ENCODE data around the gene LHX1.

Gene LHX1

GRCh38 chr17:36942631-36943125, 5.4 kb downstream of the LHX1 start:
- no peak for TF ChIP-seq CTCF (IDR thresholded peaks at IDR 0.05; ENCODE audit: low read depth, low read length)
- H3K4me3 ChIP-seq (ENCODE audit: low read depth, low read length), result peak overlapping the region; percentile 20

GRCh38 chr17:36943250-36944191, 6.2 kb downstream of the LHX1 start:
- Histone ChIP-seq H3K27me3 (ENCODE audit: insufficient read depth, low read depth, severe bottlenecking) (peaks cover 81% of the 10 kb centered on the region), H3K4me3 (ENCODE audit: low read depth, low read length) (no peak overlapping the region), H3K9me3 (ENCODE audit: severe bottlenecking) (peaks cover 9% of the 10 kb centered on the region), H3K36me3 (no peaks in the 10 kb centered on the region), H3K27ac (no peak overlapping the region)
- no peak for TF ChIP-seq CTCF (IDR thresholded peaks at IDR 0.05; ENCODE audit: low read depth, low read length)
- DNase-seq, result no peak

More at GRCh38 chr17:36942631-36943125, 5.4 kb downstream of the LHX1 start:
- H3K9me3 ChIP-seq (ENCODE audit: severe bottlenecking), result peaks cover 9% of the 10 kb centered on the region
- peaks cover 89% of the 10 kb centered on the region for H3K27me3 ChIP-seq (ENCODE audit: insufficient read depth, low read depth, severe bottlenecking)
- no peaks in the 10 kb centered on the region for H3K36me3 ChIP-seq
- DNase-seq, result no peak
- no peak overlapping the region for H3K27ac ChIP-seq

- Histone ChIP-seq H3K4me3 (ENCODE audit: low read depth, low read length) (no peak overlapping the region), H3K9me3 (ENCODE audit: severe bottlenecking) (peaks cover 9% of the 10 kb centered on the region), H3K36me3 (no peaks in the 10 kb centered on the region), H3K27ac (no peak overlapping the region), H3K27me3 (ENCODE audit: insufficient read depth, low read depth, severe bottlenecking) (peaks cover 70% of the 10 kb centered on the region)
- no peak for TF ChIP-seq CTCF (IDR thresholded peaks at IDR 0.05; ENCODE audit: low read depth, low read length)
- no peak for DNase-seq
Measured at GRCh38 chr17:36944553-36944952, 7.3 kb downstream of the LHX1 start.

- Histone ChIP-seq H3K27ac (no peak overlapping the region), H3K9me3 (ENCODE audit: severe bottlenecking) (peaks cover 9% of the 10 kb centered on the region), H3K27me3 (ENCODE audit: insufficient read depth, low read depth, severe bottlenecking) (peaks cover 66% of the 10 kb centered on the region), H3K36me3 (no peaks in the 10 kb centered on the region), H3K4me3 (ENCODE audit: low read depth, low read length) (no peak overlapping the region)
- no peak for DNase-seq
- TF ChIP-seq CTCF (IDR thresholded peaks at IDR 0.05; ENCODE audit: low read depth, low read length), result no peak
Measured at GRCh38 chr17:36945140-36945539, 7.9 kb downstream of the LHX1 start.

GRCh38 chr17:36945959-36946725, 8.9 kb downstream of the LHX1 start:
- Histone ChIP-seq H3K36me3 (peaks cover 6% of the 10 kb centered on the region), H3K27me3 (ENCODE audit: insufficient read depth, low read depth, severe bottlenecking) (peaks cover 56% of the 10 kb centered on the region), H3K4me3 (ENCODE audit: low read depth, low read length) (peak overlapping the region; percentile 13), H3K27ac (no peak overlapping the region), H3K9me3 (ENCODE audit: severe bottlenecking) (peaks cover 7% of the 10 kb centered on the region)
- no peak for TF ChIP-seq CTCF (IDR thresholded peaks at IDR 0.05; ENCODE audit: low read depth, low read length)
- peak; percentile 69 for DNase-seq

Data from WERI-Rb-1 (cell line).